ELR (cell line): Measurements from ENCODE around the gene PLEKHB1.
A peak's percentile ranks its signal among the peaks of the same experiment; 100 is the strongest.

Experiments used
- DNase-seq: peaks from one replicate; pipeline ENCODE4 v3.0.0-alpha.2; 2015; ENCODE audit warnings: low read depth

Gene PLEKHB1

GRCh38 chr11:73645972-73646631 is at the start of gene PLEKHB1:
TSS of gene PLEKHB1 (plus strand) at chr11:73646581. CDS start at chr11:73646609, 28 bp downstream.
- DNase-seq = peak; percentile 26

- DNase-seq = peak; percentile 4
Observed at GRCh38 chr11:73597336-73597955, 48.9 kb upstream of the PLEKHB1 start.

- DNase-seq = peak; percentile 97
Observed at GRCh38 chr11:73597956-73598718, 48.2 kb upstream of the PLEKHB1 start, which contains the start of gene FAM168A. TSS of gene FAM168A (minus strand) at chr11:73598112. CDS start at chr11:73468474, 129,638 bp downstream.

GRCh38 chr11:73598719-73599379 is 47.5 kb upstream of the PLEKHB1 start:
- DNase-seq = no peak

GRCh38 chr11:73612601-73613140 is 33.7 kb upstream of the PLEKHB1 start:
- no peak for DNase-seq

- no peak for DNase-seq
Observed at GRCh38 chr11:73614591-73614990, 31.8 kb upstream of the PLEKHB1 start.

GRCh38 chr11:73622926-73623593 is 23.3 kb upstream of the PLEKHB1 start:
- peak; percentile 14 for DNase-seq

GRCh38 chr11:73623686-73624085 is 22.7 kb upstream of the PLEKHB1 start:
- DNase-seq = no peak

GRCh38 chr11:73625696-73626318 is 20.6 kb upstream of the PLEKHB1 start:
- peak; percentile 76 for DNase-seq

GRCh38 chr11:73629907-73630306 is 16.5 kb upstream of the PLEKHB1 start:
- DNase-seq = no peak

- no peak for DNase-seq
Observed at GRCh38 chr11:73632996-73633395, 13.4 kb upstream of the PLEKHB1 start.

- DNase-seq = no peak
Observed at GRCh38 chr11:73633999-73634398, 12.4 kb upstream of the PLEKHB1 start.

- no peak for DNase-seq
Observed at GRCh38 chr11:73635721-73636120, 10.7 kb upstream of the PLEKHB1 start.

- DNase-seq = no peak
Observed at GRCh38 chr11:73636249-73636648, 10.1 kb upstream of the PLEKHB1 start.

GRCh38 chr11:73637012-73637411 is 9.4 kb upstream of the PLEKHB1 start:
- no peak for DNase-seq

- no peak for DNase-seq
Observed at GRCh38 chr11:73640592-73640991, 5.8 kb upstream of the PLEKHB1 start.

- DNase-seq = no peak
Observed at GRCh38 chr11:73641668-73642067, 4.7 kb upstream of the PLEKHB1 start.

GRCh38 chr11:73645121-73645969 is 1.0 kb upstream of the PLEKHB1 start:
- no peak for DNase-seq

- peak; percentile 83 for DNase-seq
Observed at GRCh38 chr11:73647459-73648100, 1.2 kb downstream of the PLEKHB1 start.

GRCh38 chr11:73648121-73648520 is 1.7 kb downstream of the PLEKHB1 start:
- no peak for DNase-seq
